HFF-Myc (cell line): ENCODE results near the gene ST6GALNAC3.

ENCODE experiments used
- DNase-seq: peaks from one replicate; pipeline ENCODE4 v3.0.0-alpha.2; 2011; ENCODE audit warnings: low read depth; ENCODE audit errors: extremely low read depth
- H3K4me3 ChIP-seq: replicated peaks from 2 replicates; pipeline ENCODE4 v1.5.1; 2011; ENCODE audit warnings: low read depth, mild to moderate bottlenecking, control low read depth, low read length
- TF ChIP-seq, protein P1 (sequence below): IDR thresholded peaks from 2 replicates; pipeline ENCODE4 v1.5.1; 2012; ENCODE audit warnings: mild to moderate bottlenecking, low read depth, low read length, control low read depth; ENCODE audit errors: missing control alignments

ST6GALNAC3 gene

DNA sequence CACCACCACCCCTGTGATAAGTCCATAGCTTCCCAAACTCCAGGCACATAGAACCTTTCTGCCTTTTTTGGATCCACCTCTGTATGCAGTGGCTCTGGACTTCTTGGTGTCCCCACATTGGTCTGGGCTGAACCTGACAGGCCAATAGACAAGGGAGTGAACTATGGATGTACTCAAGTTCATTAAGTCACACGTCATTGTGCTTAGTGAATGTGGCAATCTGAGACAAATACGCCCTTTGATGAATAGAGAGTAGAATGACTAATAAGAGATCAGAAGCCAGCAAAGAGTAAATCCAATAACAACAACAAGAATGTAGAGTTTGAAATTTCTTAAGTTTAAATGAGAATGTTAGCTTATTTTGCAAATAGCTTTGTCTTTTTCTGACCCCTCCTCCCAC, 114.8 kb downstream of the ST6GALNAC3 start:
- TF ChIP-seq, protein P1, sequence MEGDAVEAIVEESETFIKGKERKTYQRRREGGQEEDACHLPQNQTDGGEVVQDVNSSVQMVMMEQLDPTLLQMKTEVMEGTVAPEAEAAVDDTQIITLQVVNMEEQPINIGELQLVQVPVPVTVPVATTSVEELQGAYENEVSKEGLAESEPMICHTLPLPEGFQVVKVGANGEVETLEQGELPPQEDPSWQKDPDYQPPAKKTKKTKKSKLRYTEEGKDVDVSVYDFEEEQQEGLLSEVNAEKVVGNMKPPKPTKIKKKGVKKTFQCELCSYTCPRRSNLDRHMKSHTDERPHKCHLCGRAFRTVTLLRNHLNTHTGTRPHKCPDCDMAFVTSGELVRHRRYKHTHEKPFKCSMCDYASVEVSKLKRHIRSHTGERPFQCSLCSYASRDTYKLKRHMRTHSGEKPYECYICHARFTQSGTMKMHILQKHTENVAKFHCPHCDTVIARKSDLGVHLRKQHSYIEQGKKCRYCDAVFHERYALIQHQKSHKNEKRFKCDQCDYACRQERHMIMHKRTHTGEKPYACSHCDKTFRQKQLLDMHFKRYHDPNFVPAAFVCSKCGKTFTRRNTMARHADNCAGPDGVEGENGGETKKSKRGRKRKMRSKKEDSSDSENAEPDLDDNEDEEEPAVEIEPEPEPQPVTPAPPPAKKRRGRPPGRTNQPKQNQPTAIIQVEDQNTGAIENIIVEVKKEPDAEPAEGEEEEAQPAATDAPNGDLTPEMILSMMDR = no peak
- no peak for DNase-seq
- no peak overlapping the region for H3K4me3 ChIP-seq

DNA sequence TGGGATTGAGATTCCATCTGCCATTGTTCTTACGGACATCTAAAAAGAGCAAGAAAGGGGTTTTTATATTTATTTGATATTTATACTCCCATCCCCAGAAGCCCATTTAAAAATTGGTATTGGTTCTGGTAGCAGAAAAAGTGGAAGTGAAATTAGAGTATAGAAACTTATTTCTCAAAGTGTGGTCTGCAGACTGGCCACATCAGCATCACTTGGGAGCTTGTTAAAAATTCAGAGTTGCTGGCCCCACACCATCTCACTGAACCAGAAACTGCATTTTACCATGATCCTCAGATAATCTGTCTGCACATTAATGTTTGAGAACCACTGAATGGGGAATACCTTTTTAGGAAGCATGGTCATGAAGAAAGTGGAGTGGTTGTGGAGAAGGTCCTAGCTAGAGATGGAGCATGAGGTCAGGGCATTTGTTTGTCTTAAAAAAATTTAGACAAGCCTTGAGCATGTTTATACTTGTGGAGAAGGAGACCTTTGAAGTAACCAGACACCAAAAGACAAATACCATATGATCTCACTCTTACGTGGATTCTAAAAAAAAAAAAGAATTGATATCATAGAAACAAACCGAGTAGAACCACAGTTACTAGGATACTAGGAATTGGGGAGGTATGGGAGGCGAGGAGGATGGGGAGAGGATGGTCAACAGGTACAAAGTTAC, 116.3 kb downstream of the ST6GALNAC3 start:
- TF ChIP-seq, protein P1 = no peak
- no peak overlapping the region for H3K4me3 ChIP-seq
- no peak for DNase-seq

DNA sequence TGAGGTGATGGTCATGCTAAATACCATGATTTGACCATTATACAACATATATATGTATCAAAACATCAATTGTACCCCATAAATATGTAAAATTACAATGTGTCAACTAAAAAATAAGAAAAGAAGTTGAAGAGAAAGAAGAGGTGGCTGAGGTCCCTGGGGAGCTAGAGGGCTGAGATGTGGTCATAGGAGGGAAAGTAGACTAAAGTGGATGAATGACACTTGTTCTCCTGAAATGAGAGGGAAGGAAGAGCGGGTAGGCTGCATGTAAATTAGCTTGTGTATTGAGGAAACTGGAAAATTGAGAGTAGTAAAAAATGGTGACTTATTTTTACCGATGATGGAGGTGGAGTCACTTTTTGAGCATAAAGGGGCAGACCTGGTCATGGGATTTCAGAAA, 117.0 kb downstream of the ST6GALNAC3 start:
- TF ChIP-seq, protein P1 = no peak
- DNase-seq = no peak
- no peak overlapping the region for H3K4me3 ChIP-seq

DNA sequence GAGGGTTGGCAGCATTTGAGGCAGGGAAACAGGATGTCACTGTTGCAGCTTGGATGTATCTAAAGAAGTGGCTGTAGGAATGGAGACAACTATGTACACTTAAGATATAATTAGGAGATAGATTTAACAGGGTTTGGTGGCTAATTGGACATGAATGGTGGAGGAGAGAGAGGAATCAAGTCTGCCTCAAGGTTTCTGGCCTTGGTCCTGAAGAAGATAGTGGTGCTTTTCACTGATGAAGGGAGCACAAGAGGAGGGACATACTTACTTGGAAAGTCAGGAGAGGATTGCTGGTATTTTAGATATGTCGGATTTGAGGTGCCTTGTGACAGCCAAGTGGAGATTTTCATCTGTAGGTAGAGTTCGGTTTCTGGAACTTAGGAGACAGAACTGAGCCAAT, 123.9 kb downstream of the ST6GALNAC3 start:
- DNase-seq = no peak
- TF ChIP-seq, protein P1 = no peak
- H3K4me3 ChIP-seq = no peak overlapping the region

DNA sequence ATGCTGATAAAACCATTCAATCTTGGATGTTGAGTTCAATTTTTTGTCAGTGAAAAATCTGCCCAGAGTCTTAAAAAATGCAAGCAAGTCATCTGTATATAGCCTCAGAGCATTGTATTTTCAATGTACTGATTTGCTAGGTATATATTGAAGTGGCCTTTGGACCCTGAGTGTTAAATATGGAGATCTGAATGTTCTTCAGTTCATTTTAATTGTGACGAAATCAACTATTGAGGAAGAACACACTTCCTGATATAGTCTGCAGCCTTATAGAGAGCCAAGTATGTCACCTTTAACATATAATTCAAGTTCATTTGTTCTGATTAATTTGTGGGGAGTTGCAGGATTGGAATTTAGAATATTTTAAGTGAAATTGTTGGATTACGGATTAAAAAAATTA, 128.1 kb downstream of the ST6GALNAC3 start:
- TF ChIP-seq, protein P1 = no peak
- no peak for DNase-seq
- H3K4me3 ChIP-seq = no peak overlapping the region

DNA sequence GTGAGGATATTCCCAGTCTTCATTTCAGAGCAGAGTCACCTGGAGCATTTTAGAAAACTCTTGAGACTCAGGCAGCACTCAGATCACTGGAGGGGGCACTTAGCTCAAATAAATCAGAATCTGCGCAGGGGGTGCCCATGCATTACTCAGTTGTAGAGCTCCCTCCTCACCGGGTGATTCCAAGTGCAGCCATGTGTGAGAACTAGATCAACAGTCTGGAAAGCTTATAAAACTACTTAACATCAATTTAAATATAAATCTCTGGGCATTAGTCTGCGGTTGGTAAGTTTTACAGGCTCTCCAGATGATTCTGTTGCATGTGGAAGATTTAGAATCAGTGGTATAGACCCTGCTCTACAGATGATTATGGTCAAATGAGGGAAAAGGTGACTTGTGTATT, 128.6 kb downstream of the ST6GALNAC3 start:
- no peak for DNase-seq
- H3K4me3 ChIP-seq = no peak overlapping the region
- TF ChIP-seq, protein P1 = no peak

DNA sequence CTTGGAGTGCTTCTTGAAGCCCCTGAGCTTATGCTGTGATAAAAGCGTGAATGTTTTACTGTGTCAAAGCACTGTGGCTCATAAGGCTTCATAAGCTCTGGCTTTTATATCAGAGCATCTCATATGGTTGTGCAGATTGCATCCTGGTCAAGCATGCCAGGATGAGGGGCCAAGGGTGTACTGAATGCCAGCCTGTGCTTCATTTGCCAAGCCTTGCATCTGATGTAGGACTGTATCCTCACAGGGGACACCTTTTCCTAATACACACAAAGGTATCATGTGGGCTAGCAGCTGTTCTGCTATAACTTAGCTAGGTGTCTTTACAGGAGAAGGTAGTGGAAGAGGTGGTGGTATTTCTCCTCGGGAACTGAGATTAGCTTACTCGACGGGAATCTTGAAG, 134.7 kb downstream of the ST6GALNAC3 start:
- DNase-seq = no peak
- TF ChIP-seq, protein P1 = no peak
- H3K4me3 ChIP-seq = no peak overlapping the region
